Neuronal stem cell (in vitro differentiated cells): ENCODE measurements around the gene PRRT2.

Source experiments
- DNase-seq: peaks from one replicate; pipeline ENCODE4 v3.0.0-alpha.2; 2013; ENCODE audit warnings: low spot score
- H2AFZ ChIP-seq: one replicate; pipeline ENCODE4 v1.6.1; 2013; ENCODE audit warnings: mild to moderate bottlenecking, low read length, inconsistent platforms
- H2AK5ac ChIP-seq: 2 replicates; pipeline ENCODE4 v1.6.1; 2013; ENCODE audit warnings: low read depth, mild to moderate bottlenecking, inconsistent platforms, low read length, moderate library complexity, mixed read lengths
- H2BK120ac ChIP-seq: 2 replicates; pipeline ENCODE4 v1.6.1; 2013; ENCODE audit warnings: low read depth, mild to moderate bottlenecking, inconsistent platforms, low read length, moderate library complexity, mixed read lengths
- H2BK12ac ChIP-seq: one replicate; pipeline ENCODE4 v1.6.1; 2013; ENCODE audit warnings: low read length, inconsistent platforms
- H2BK15ac ChIP-seq: 2 replicates; pipeline ENCODE4 v1.6.1; 2013; ENCODE audit warnings: mild to moderate bottlenecking, low read length, inconsistent platforms, mixed read lengths
- H2BK5ac ChIP-seq: one replicate; pipeline ENCODE4 v1.6.1; 2013; ENCODE audit warnings: inconsistent platforms, mild to moderate bottlenecking, low read length, moderate library complexity
- H3K14ac ChIP-seq: one replicate; pipeline ENCODE4 v1.6.1; 2013; ENCODE audit warnings: low read length, inconsistent platforms
- H3K18ac ChIP-seq: 2 replicates; pipeline ENCODE4 v1.6.1; 2013; ENCODE audit warnings: low read length, inconsistent platforms
- H3K23ac ChIP-seq: 2 replicates; pipeline ENCODE4 v1.6.1; 2013; ENCODE audit warnings: low read depth, mild to moderate bottlenecking, mixed read lengths, low read length, inconsistent platforms; ENCODE audit not compliant: poor library complexity
- H3K27ac ChIP-seq: replicated peaks from 3 replicates; pipeline ENCODE4 v1.5.1; 2013; ENCODE audit warnings: low read length, inconsistent platforms
- H3K27me3 ChIP-seq, 3 experiments: 2 replicates each; pipeline ENCODE4 v1.6.1; 2013; ENCODE audit warnings: low read length in 3 of 3, mild to moderate bottlenecking in 2 of 3, inconsistent platforms in 1 of 3, low read depth in 1 of 3, mixed read lengths in 1 of 3, moderate library complexity in 1 of 3; ENCODE audit not compliant: control insufficient read depth in 3 of 3, insufficient read depth in 3 of 3
- H3K36me3 ChIP-seq, 2 donors: replicated peaks in 1 of 2; 2 replicates each; pipeline ENCODE4 v1.6.1; 2013; ENCODE audit warnings: low read length in 2 of 2; ENCODE audit not compliant: control insufficient read depth in 2 of 2, insufficient read depth in 2 of 2
- H3K4ac ChIP-seq: 2 replicates; pipeline ENCODE4 v1.6.1; 2013; ENCODE audit warnings: inconsistent platforms, mild to moderate bottlenecking, low read length, moderate library complexity
- H3K4me1 ChIP-seq, 2 donors: 1 replicate in 1 of 2; 2 replicates in 1 of 2; pipeline ENCODE4 v1.6.1; 2013; ENCODE audit warnings: low read length in 2 of 2, low read depth in 1 of 2; ENCODE audit not compliant: control insufficient read depth in 2 of 2, insufficient read depth in 1 of 2
- H3K4me2 ChIP-seq: one replicate; pipeline ENCODE4 v1.6.1; 2013; ENCODE audit warnings: mild to moderate bottlenecking, low read length, inconsistent platforms; ENCODE audit not compliant: insufficient read depth, poor library complexity, severe bottlenecking
- H3K4me3 ChIP-seq, 2 donors: 2 replicates each; pipeline ENCODE4 v1.5.1; 2013; ENCODE audit warnings: low read length in 2 of 2, mild to moderate bottlenecking in 2 of 2, inconsistent platforms in 1 of 2, moderate library complexity in 1 of 2
- H3K79me1 ChIP-seq: one replicate; pipeline ENCODE4 v1.6.1; 2013; ENCODE audit warnings: low read depth, mild to moderate bottlenecking, inconsistent platforms, low read length, moderate library complexity
- H3K9ac ChIP-seq: one replicate; pipeline ENCODE4 v1.6.1; 2013; ENCODE audit warnings: mild to moderate bottlenecking, low read depth, low read length, inconsistent platforms; ENCODE audit not compliant: poor library complexity
- H3K9me3 ChIP-seq, 2 donors: replicated peaks in 1 of 2; 2 replicates each; pipeline versions ENCODE3 to v1.6.1; 2013; ENCODE audit warnings: low read length in 2 of 2, mild to moderate bottlenecking in 2 of 2, inconsistent platforms in 1 of 2, low read depth in 1 of 2, mixed read lengths in 1 of 2, moderate library complexity in 1 of 2; ENCODE audit not compliant: control insufficient read depth in 2 of 2, insufficient read depth in 1 of 2
- H4K8ac ChIP-seq: one replicate; pipeline ENCODE4 v1.6.1; 2013; ENCODE audit warnings: low read depth, mild to moderate bottlenecking, inconsistent platforms, low read length, moderate library complexity
- H4K91ac ChIP-seq: one replicate; pipeline ENCODE4 v1.6.1; 2013; ENCODE audit warnings: low read length, low read depth, mild to moderate bottlenecking, inconsistent platforms; ENCODE audit not compliant: poor library complexity
- WGBS, 2 donors: extraction: QIAGEN DNeasy Blood & Tissue Kit; methylation state at CpG; one replicate each; pipeline ENCODE4 v1.1.7; 2013; ENCODE audit warnings: missing lambda C conversion rate in 2 of 2, mixed read lengths in 1 of 2; ENCODE audit not compliant: insufficient read length in 2 of 2, insufficient replicate concordance in 1 of 2; ENCODE audit errors: extremely low coverage in 2 of 2; 5-methylcytosine and 5-hydroxymethylcytosine counted together

PRRT2 gene

DNA sequence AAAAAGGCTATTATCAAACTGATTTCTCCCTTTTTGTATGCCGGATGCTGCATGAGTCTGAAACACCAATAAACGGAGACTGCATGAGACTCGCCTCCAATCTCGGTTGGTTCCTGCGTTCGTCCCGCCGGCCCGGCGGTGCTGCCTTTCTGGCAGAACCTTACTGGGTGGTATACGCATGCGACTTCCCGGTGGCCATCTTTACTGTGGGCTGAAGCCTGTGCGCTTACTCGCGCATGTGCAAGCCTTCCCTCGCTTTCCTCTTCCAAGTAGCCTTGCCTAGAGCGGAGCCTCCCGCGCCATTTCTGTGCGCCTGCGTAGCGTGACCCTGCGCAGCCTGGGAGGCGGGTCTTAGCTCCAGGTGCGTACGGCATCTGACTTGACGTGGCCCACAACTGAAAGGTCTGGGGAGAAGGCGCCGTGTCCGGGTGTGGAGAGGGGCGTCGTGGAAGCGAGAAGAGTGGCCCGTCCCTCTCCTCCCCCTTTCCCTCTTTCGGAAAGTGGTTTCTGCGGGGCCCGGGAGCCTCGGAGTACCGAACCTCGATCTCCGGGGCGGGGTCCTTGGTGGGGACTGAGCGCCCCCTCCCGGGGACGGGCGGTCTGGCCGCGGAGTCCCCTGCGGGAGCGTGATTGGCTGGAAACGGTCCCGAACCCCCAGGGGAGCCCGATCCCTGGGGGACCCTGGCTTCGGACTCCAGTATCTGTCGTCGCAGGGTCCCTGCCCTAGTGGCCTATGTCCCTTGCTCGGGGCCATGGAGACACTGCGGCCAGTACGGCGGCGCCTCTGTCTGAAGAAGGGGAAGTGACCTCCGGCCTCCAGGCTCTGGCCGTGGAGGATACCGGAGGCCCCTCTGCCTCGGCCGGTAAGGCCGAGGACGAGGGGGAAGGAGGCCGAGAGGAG is 4.0 kb downstream of the PRRT2 start, which contains the start of gene PAGR1:
Gene PAGR1 (plus strand): TSS at position 360 of the 901 bp plus-strand sequence. CDS start 374 bp downstream, at position 734.
- Histone ChIP-seq H4K91ac (peak within 1 kb of the TSS; percentile 67), H2BK5ac (peak within 1 kb of the TSS; percentile 93), H3K79me1 (peaks cover 12% of the 10 kb centered on the region), H3K4me2 (peak within 1 kb of the TSS; percentile 96), H3K9ac (peak within 1 kb of the TSS; percentile 96), H3K4ac (peak within 1 kb of the TSS; percentile 57), H3K36me3 (peaks cover 28 to 37% of the 10 kb centered on the region in 2 donors), H2BK15ac (peak within 1 kb of the TSS; percentile 45), H3K4me3 (peak within 1 kb of the TSS; percentile 58 to 89), H2AFZ (peak within 1 kb of the TSS; percentile 81), H2AK5ac (peak within 1 kb of the TSS; percentile 94), H3K9me3 (no peaks in the 10 kb centered on the region), H4K8ac (no peak within 1 kb of the TSS), H3K23ac (peak within 1 kb of the TSS; percentile 76), H3K18ac (peak within 1 kb of the TSS; percentile 95), H3K14ac (peak within 1 kb of the TSS; percentile 77), H3K27me3 (no peaks in the 10 kb centered on the region), H2BK120ac (peak within 1 kb of the TSS; percentile 0), H2BK12ac (peak within 1 kb of the TSS; percentile 35), H3K4me1 (peaks cover 26 to 32% of the 10 kb centered on the region in 2 donors), H3K27ac (peak within 1 kb of the TSS; percentile 92)
- DNase-seq, result peak; percentile 98
- WGBS, 2 donors, result no CpG with 5 or more reads among the region's 70 CpGs

DNA sequence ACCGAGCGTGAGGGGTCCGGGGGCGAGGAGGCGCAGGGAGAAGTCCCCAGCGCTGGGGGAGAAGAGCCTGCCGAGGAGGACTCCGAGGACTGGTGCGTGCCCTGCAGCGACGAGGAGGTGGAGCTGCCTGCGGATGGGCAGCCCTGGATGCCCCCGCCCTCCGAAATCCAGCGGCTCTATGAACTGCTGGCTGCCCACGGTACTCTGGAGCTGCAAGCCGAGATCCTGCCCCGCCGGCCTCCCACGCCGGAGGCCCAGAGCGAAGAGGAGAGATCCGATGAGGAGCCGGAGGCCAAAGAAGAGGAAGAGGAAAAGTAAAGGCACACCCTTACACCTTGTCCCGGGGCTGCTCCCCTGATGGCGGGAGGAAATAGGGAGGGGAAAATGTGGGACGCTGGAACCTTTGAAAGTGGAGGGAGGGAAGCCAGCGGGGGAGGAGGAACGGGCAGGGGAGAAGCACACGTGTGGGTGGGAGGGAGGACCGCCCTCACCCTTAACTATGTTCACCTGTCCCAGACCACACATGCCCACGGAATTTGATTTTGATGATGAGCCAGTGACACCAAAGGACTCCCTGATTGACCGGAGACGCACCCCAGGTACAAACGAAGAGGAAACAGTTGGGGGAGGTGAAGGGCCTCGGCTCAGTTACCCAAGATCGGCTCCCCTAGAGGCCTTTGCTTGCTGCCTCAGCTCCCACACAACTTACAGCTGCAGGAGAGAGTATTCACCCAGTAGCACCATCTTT is 4.9 kb downstream of the PRRT2 start:
- H2BK12ac ChIP-seq, result peak overlapping the region; percentile 35
- peak overlapping the region; percentile 9 for H3K14ac ChIP-seq
- H3K4me1 ChIP-seq, result peaks cover 22 to 26% of the 10 kb centered on the region in 2 donors
- H3K27ac ChIP-seq, result peak overlapping the region; percentile 92
- H2BK5ac ChIP-seq, result peak overlapping the region; percentile 93
- H3K79me1 ChIP-seq, result peaks cover 12% of the 10 kb centered on the region
- no peak overlapping the region for H4K8ac ChIP-seq
- H4K91ac ChIP-seq, result peak overlapping the region; percentile 67
- H3K36me3 ChIP-seq, result peaks cover 28 to 37% of the 10 kb centered on the region in 2 donors
- H2BK120ac ChIP-seq, result no peak overlapping the region
- peak overlapping the region; percentile 81 for H2AFZ ChIP-seq
- DNase-seq, result no peak
- WGBS, 2 donors, result no CpG with 5 or more reads among the region's 37 CpGs
- peak overlapping the region; percentile 95 for H3K18ac ChIP-seq
- H2AK5ac ChIP-seq, result peak overlapping the region; percentile 86
- peak overlapping the region; percentile 56 for H3K23ac ChIP-seq
- peak overlapping the region; percentile 96 for H3K9ac ChIP-seq
- no peaks in the 10 kb centered on the region for H3K9me3 ChIP-seq
- H3K4ac ChIP-seq, result no peak overlapping the region
- H3K27me3 ChIP-seq, result no peaks in the 10 kb centered on the region
- peak overlapping the region; percentile 93 for H3K4me2 ChIP-seq
- H2BK15ac ChIP-seq, result peak overlapping the region; percentile 45
- H3K4me3 ChIP-seq, result peak overlapping the region; percentile 58 to 89

DNA sequence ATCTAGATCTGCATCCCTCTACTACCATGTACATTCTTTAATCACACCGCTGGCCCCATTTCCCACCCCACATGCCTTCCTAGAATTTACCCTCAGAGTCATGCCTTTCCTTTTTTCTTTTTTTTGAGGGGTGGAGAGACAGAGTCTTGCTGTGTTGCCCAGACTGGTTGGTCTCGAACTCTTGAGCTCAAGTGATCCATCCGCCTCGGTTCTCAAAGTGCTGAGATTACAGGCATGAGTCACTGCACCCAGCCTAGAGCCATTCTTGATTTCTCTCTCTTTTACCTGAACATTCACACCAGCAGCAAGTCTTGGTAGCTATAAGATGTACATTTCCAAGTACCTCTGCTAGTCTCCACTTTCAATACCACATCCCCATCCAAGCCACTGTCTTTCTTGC is 6.1 kb downstream of the PRRT2 start:
- Histone ChIP-seq H3K9ac (no peak overlapping the region), H3K27ac (no peak overlapping the region), H3K9me3 (no peaks in the 10 kb centered on the region), H2AK5ac (no peak overlapping the region), H3K36me3 (peaks cover 28 to 37% of the 10 kb centered on the region in 2 donors), H2BK5ac (no peak overlapping the region), H3K4me2 (no peak overlapping the region), H4K8ac (no peak overlapping the region), H2AFZ (no peak overlapping the region), H3K14ac (no peak overlapping the region), H2BK12ac (no peak overlapping the region), H3K4me3 (no peak overlapping the region), H2BK15ac (no peak overlapping the region), H3K4me1 (peaks cover 26% of the 10 kb centered on the region in 2 donors), H2BK120ac (no peak overlapping the region), H3K27me3 (no peaks in the 10 kb centered on the region), H3K18ac (no peak overlapping the region), H3K79me1 (peaks cover 12% of the 10 kb centered on the region), H3K23ac (no peak overlapping the region), H3K4ac (no peak overlapping the region), H4K91ac (no peak overlapping the region)
- DNase-seq, result no peak
- no CpG with 5 or more reads among the region's 4 CpGs for WGBS, 2 donors
